Stromal cell of bone marrow (primary cell): ENCODE results near the gene KCNG2.

Source experiments
- DNase-seq: peaks from one replicate; pipeline ENCODE4 v3.0.0-alpha.2; 2012; ENCODE audit warnings: low read depth

KCNG2 gene

GRCh38 chr18:79924814-79925731 is 127.3 kb downstream of the KCNG2 start:
- DNase-seq: no peak

- DNase-seq: no peak
These were observed 128.6 kb downstream of the KCNG2 start for GRCh38 chr18:79926306-79926705.

- no peak for DNase-seq
These were observed 129.2 kb downstream of the KCNG2 start for GRCh38 chr18:79926715-79927606.

- no peak for DNase-seq
These were observed 130.1 kb downstream of the KCNG2 start for GRCh38 chr18:79927607-79928562.

GRCh38 chr18:79928563-79928960 is 130.8 kb downstream of the KCNG2 start:
- DNase-seq: no peak

- DNase-seq: no peak
These were observed 132.4 kb downstream of the KCNG2 start for GRCh38 chr18:79930020-79930642.

- DNase-seq: no peak
These were observed 133.7 kb downstream of the KCNG2 start for GRCh38 chr18:79931475-79931874.

GRCh38 chr18:79932907-79933306 is 135.2 kb downstream of the KCNG2 start:
- no peak for DNase-seq

GRCh38 chr18:79933765-79934164 is 136.0 kb downstream of the KCNG2 start:
- DNase-seq: no peak

GRCh38 chr18:79934311-79935097 is 136.8 kb downstream of the KCNG2 start:
- no peak for DNase-seq

GRCh38 chr18:79935098-79935480 is 137.4 kb downstream of the KCNG2 start:
- DNase-seq: no peak

GRCh38 chr18:79935499-79935898 is 137.8 kb downstream of the KCNG2 start:
- no peak for DNase-seq

GRCh38 chr18:79935925-79936324 is 138.2 kb downstream of the KCNG2 start:
- DNase-seq: no peak

- DNase-seq: no peak
These were observed 138.9 kb downstream of the KCNG2 start for GRCh38 chr18:79936641-79937040.

- DNase-seq: no peak
These were observed 139.5 kb downstream of the KCNG2 start for GRCh38 chr18:79937103-79937860.

- DNase-seq: no peak
These were observed 140.5 kb downstream of the KCNG2 start for GRCh38 chr18:79938196-79938595.

- DNase-seq: no peak
These were observed 141.4 kb downstream of the KCNG2 start for GRCh38 chr18:79939096-79939495.

GRCh38 chr18:79940126-79940813 is 142.5 kb downstream of the KCNG2 start:
- no peak for DNase-seq

- DNase-seq: no peak
These were observed 143.2 kb downstream of the KCNG2 start for GRCh38 chr18:79940814-79941472.
